ENCODE data around the gene NADSYN1. TPM values are rescaled to one million over a fixed set of nuclear protein-coding genes. Genes with fewer than 3 reads are reported as not detected.

Gene NADSYN1
- total RNA-seq, 6 donors from 2014 or later, result 46.8 to 248 (median 79.5) TPM

- H3K4me3 ChIP-seq, result no peak overlapping the region
- 92 to 96% methylated on average over 9 of the region's 9 CpGs for WGBS, 2 donors
- peaks cover 0 to 14% (median 10%) of the 10 kb centered on the region in 4 donors for H3K4me1 ChIP-seq
- DNase-seq (no peak), ATAC-seq (ENCODE audit: low FRiP score in 2 of 2) (no peak)
- H3K27ac ChIP-seq, result no peak overlapping the region
- H3K27me3 ChIP-seq, result no peaks in the 10 kb centered on the region
- TF ChIP-seq POLR2AphosphoS5 (IDR thresholded peaks at IDR 0.05), result no peak
- TF ChIP-seq, protein P1, sequence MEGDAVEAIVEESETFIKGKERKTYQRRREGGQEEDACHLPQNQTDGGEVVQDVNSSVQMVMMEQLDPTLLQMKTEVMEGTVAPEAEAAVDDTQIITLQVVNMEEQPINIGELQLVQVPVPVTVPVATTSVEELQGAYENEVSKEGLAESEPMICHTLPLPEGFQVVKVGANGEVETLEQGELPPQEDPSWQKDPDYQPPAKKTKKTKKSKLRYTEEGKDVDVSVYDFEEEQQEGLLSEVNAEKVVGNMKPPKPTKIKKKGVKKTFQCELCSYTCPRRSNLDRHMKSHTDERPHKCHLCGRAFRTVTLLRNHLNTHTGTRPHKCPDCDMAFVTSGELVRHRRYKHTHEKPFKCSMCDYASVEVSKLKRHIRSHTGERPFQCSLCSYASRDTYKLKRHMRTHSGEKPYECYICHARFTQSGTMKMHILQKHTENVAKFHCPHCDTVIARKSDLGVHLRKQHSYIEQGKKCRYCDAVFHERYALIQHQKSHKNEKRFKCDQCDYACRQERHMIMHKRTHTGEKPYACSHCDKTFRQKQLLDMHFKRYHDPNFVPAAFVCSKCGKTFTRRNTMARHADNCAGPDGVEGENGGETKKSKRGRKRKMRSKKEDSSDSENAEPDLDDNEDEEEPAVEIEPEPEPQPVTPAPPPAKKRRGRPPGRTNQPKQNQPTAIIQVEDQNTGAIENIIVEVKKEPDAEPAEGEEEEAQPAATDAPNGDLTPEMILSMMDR (IDR thresholded peaks at IDR 0.05), result no peak
- TF ChIP-seq POLR2A (IDR thresholded peaks at IDR 0.05), result no peak
- TF ChIP-seq EP300 (IDR thresholded peaks at IDR 0.05), result no peak
- peaks cover 16 to 79% (median 63%) of the 10 kb centered on the region in 4 donors for H3K36me3 ChIP-seq
- no peaks in the 10 kb centered on the region for H3K9me3 ChIP-seq
These were observed 38.9 kb downstream of the NADSYN1 start for GRCh38 chr11:71491940-71492339.

GRCh38 chr11:71495286-71496230 lies 42.6 kb downstream of the NADSYN1 start:
- Histone ChIP-seq H3K4me1 (peaks cover 0 to 8% (median 3%) of the 10 kb centered on the region in 4 donors), H3K36me3 (peaks cover 28 to 98% (median 89%) of the 10 kb centered on the region in 4 donors), H3K9me3 (no peaks in the 10 kb centered on the region), H3K27ac (no peak overlapping the region), H3K4me3 (no peak overlapping the region), H3K27me3 (no peaks in the 10 kb centered on the region)
- WGBS, 2 donors, result 95 to 96% methylated on average over 20 of the region's 20 CpGs
- no peak for ATAC-seq (ENCODE audit: low FRiP score in 2 of 2)
- no peak for DNase-seq
- TF ChIP-seq EP300 (IDR thresholded peaks at IDR 0.05), result no peak

DNA sequence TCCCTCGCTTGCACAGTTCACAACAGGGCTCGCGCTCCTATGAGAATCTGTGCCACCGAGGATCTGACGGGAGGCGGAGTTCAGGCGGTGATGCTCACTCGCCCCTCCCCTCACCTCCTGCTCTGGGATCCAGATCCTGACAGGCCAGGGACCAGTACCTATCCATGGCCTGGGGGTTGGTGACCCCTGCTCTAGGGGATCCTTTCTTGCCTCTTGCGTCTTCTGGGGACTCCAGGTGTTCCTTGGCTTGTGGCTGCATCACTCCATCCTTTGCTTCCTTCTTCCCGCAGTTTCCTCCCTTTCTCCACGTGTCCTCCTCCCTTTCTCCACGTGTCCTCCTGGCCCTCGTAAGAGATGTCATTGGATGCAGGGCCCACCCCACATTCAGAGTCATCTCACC lies 43.4 kb downstream of the NADSYN1 start:
- Histone ChIP-seq H3K27ac (no peak overlapping the region), H3K4me1 (peaks cover 0 to 8% (median 3%) of the 10 kb centered on the region in 4 donors), H3K27me3 (no peaks in the 10 kb centered on the region), H3K36me3 (peaks cover 22 to 98% (median 89%) of the 10 kb centered on the region in 4 donors), H3K9me3 (no peaks in the 10 kb centered on the region), H3K4me3 (no peak overlapping the region)
- no peak for TF ChIP-seq POLR2A (IDR thresholded peaks at IDR 0.05)
- ATAC-seq (ENCODE audit: low FRiP score in 2 of 2), result no peak
- WGBS, 2 donors, result 98% methylated on average over 13 of the region's 13 CpGs
- no peak for DNase-seq

- no peak overlapping the region for H3K27ac ChIP-seq
- no peaks in the 10 kb centered on the region for H3K9me3 ChIP-seq
- TF ChIP-seq POLR2AphosphoS5 (IDR thresholded peaks at IDR 0.05), result no peak
- TF ChIP-seq EP300 (IDR thresholded peaks at IDR 0.05), result no peak
- TF ChIP-seq POLR2A (IDR thresholded peaks at IDR 0.05), result no peak
- TF ChIP-seq, protein P1 (IDR thresholded peaks at IDR 0.05), result no peak
- no peaks in the 10 kb centered on the region for H3K27me3 ChIP-seq
- peaks cover 0 to 8% (median 3%) of the 10 kb centered on the region in 4 donors for H3K4me1 ChIP-seq
- ATAC-seq (ENCODE audit: low FRiP score in 2 of 2) (no peak), DNase-seq (no peak)
- H3K36me3 ChIP-seq, result peaks cover 20 to 91% (median 84%) of the 10 kb centered on the region in 4 donors
- 95 to 97% methylated on average over 11 to 19 of the region's 19 CpGs for WGBS, 2 donors
- H3K4me3 ChIP-seq, result no peak overlapping the region
These were observed 45.1 kb downstream of the NADSYN1 start for GRCh38 chr11:71498091-71498490.

- Histone ChIP-seq H3K4me1 (peaks cover 2 to 8% (median 3%) of the 10 kb centered on the region in 4 donors), H3K27me3 (no peaks in the 10 kb centered on the region), H3K9me3 (no peaks in the 10 kb centered on the region), H3K36me3 (peaks cover 20 to 87% (median 77%) of the 10 kb centered on the region in 4 donors), H3K27ac (no peak overlapping the region), H3K4me3 (no peak overlapping the region)
- ATAC-seq (ENCODE audit: low FRiP score in 2 of 2), result no peak
- WGBS, 2 donors, result 63 to 65% methylated on average over 13 of the region's 13 CpGs
- TF ChIP-seq EP300 (IDR thresholded peaks at IDR 0.05), result no peak
- TF ChIP-seq, protein P1 (IDR thresholded peaks at IDR 0.05), result no peak
- no peak for TF ChIP-seq POLR2A (IDR thresholded peaks at IDR 0.05)
- no peak for TF ChIP-seq POLR2AphosphoS5 (IDR thresholded peaks at IDR 0.05)
- no peak for DNase-seq
These were observed 46.1 kb downstream of the NADSYN1 start for GRCh38 chr11:71499125-71499524.
